ENCODE data around the gene NOXO1. TPM values are rescaled to one million over a fixed set of nuclear protein-coding genes. Genes with fewer than 3 reads are reported as not detected.

Gene NOXO1
- total and polyA plus RNA-seq, 9 of the 15 experiments (the other 6 are each of a cell fraction or from before 2014, with no cell fraction given): not detected

DNA sequence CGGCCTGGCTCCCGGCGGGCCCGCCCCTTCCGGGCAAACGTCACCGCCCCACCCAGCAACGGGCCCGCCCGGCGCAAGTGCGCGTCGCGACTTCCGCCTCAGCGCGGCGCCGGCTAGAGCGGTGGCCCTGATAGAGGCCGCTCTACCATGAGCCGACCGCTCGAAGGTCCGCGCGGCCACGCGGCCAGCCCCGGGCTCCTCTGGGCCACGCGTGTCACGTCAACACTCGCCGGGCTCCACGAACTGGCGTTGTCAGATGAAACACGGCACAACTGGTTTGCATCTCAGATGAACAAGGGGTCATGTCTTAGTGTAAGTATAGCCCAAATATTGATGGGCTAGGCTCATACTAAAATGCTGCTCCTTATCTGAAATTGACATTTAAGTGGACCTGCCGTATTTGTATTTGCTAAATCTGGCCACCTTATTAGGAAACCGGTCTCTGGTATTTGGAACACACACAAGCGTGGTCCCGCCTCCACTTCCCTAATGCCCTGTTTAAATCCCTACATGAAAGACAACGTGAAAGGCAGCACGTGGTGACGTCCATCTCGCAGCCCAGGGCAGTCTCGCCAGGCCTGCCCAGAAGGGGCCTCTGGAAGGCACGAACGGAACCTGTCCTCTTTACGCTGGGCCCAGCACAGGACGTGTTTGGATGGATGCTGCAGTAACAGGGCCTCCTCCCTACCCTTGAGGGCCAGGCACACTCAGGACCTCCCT lies 28.7 kb upstream of the NOXO1 start, which contains the start of gene ZNF598 (continued):
- no peak for TF ChIP-seq ZFP91 (CRISPR knock-in tag; IDR thresholded peaks at IDR 0.05)
- TF ChIP-seq SP2 (IDR thresholded peaks at IDR 0.05; ENCODE audit: extremely low read depth, low read depth, low read length, poor library complexity, severe bottlenecking): peak; percentile 97
- TF ChIP-seq GTF2B (IDR thresholded peaks at IDR 0.05; ENCODE audit: extremely low read depth, insufficient read length): no peak
- TF ChIP-seq DMBX1 (CRISPR knock-in tag; IDR thresholded peaks at IDR 0.05; ENCODE audit: borderline replicate concordance): peak; percentile 21; the same call in 1 of the 2 replicates
- TF ChIP-seq ARID4B (CRISPR knock-in tag; IDR thresholded peaks at IDR 0.05): peak; percentile 85
- TF ChIP-seq NR4A1 (CRISPR knock-in tag; IDR thresholded peaks at IDR 0.05): no peak
- TF ChIP-seq NR4A1 (tag; IDR thresholded peaks at IDR 0.05): peak; percentile 77
- no peak for TF ChIP-seq ZSCAN32 (CRISPR knock-in tag; IDR thresholded peaks at IDR 0.05)
- no peak for TF ChIP-seq HDGF (IDR thresholded peaks at IDR 0.05)
- peak; percentile 35; the same call in 1 of the 2 replicates for TF ChIP-seq ETV1 (tag; conservative IDR thresholded peaks at IDR 0.05; ENCODE audit: low read depth)
- peak; percentile 86 for TF ChIP-seq POLR2H (tag; IDR thresholded peaks at IDR 0.05; ENCODE audit: low read depth)
- TF ChIP-seq FUS (optimal IDR thresholded peaks at IDR 0.05; ENCODE audit: low read depth, low read length): no peak
- TF ChIP-seq ZBTB7A (IDR thresholded peaks at IDR 0.05; ENCODE audit: borderline replicate concordance, control insufficient read depth, low read depth, low read length): no peak; the same call in 1 of the 2 replicates
- TF ChIP-seq XRCC4 (IDR thresholded peaks at IDR 0.05; ENCODE audit: extremely low read depth, insufficient read depth, insufficient read length): no peak
- TF ChIP-seq CREB3 (tag; conservative IDR thresholded peaks at IDR 0.05; ENCODE audit: low read depth): peak; percentile 58; the same call in 1 of the 2 replicates
- TF ChIP-seq, protein P1, sequence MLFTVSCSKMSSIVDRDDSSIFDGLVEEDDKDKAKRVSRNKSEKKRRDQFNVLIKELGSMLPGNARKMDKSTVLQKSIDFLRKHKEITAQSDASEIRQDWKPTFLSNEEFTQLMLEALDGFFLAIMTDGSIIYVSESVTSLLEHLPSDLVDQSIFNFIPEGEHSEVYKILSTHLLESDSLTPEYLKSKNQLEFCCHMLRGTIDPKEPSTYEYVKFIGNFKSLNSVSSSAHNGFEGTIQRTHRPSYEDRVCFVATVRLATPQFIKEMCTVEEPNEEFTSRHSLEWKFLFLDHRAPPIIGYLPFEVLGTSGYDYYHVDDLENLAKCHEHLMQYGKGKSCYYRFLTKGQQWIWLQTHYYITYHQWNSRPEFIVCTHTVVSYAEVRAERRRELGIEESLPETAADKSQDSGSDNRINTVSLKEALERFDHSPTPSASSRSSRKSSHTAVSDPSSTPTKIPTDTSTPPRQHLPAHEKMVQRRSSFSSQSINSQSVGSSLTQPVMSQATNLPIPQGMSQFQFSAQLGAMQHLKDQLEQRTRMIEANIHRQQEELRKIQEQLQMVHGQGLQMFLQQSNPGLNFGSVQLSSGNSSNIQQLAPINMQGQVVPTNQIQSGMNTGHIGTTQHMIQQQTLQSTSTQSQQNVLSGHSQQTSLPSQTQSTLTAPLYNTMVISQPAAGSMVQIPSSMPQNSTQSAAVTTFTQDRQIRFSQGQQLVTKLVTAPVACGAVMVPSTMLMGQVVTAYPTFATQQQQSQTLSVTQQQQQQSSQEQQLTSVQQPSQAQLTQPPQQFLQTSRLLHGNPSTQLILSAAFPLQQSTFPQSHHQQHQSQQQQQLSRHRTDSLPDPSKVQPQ (CRISPR knock-in tag; IDR thresholded peaks at IDR 0.05; ENCODE audit: borderline replicate concordance): no peak

Data from K562 (cell line).